Esophagus (tissue), 2 donors: Measurements from ENCODE around the gene C1orf50. TPM values are rescaled to one million over a fixed set of nuclear protein-coding genes. Genes with fewer than 3 reads are reported as not detected.
A peak's percentile ranks its signal among the peaks of the same experiment; 100 is the strongest.

Source experiments
- H3K27ac ChIP-seq, 2 donors: one replicate each; pipeline ENCODE4 v1.5.1; 2013; ENCODE audit warnings: low read depth in 2 of 2, mild to moderate bottlenecking in 2 of 2, inconsistent platforms in 1 of 2, low read length in 1 of 2, moderate library complexity in 1 of 2
- H3K27me3 ChIP-seq, 2 donors: one replicate each; pipeline ENCODE4 v1.6.1; 2013; ENCODE audit warnings: low read length in 2 of 2, control low read depth in 1 of 2, mild to moderate bottlenecking in 1 of 2; ENCODE audit not compliant: insufficient read depth in 2 of 2, control insufficient read depth in 1 of 2
- H3K36me3 ChIP-seq, 2 donors: one replicate each; pipeline ENCODE4 v1.6.1; 2013; ENCODE audit warnings: low read length in 1 of 2; ENCODE audit not compliant: control insufficient read depth in 2 of 2, insufficient read depth in 2 of 2
- H3K4me1 ChIP-seq, 2 donors: one replicate each; pipeline ENCODE4 v1.6.1; 2013; ENCODE audit warnings: low read length in 1 of 2; ENCODE audit not compliant: control insufficient read depth in 2 of 2, insufficient read depth in 2 of 2
- H3K4me3 ChIP-seq, 2 donors: one replicate each; pipeline ENCODE4 v1.5.1; 2013; ENCODE audit warnings: low read length in 2 of 2, mild to moderate bottlenecking in 2 of 2, low read depth in 1 of 2, moderate library complexity in 1 of 2
- H3K9me3 ChIP-seq, 2 donors: one replicate each; pipeline ENCODE4 v1.6.1; 2013; ENCODE audit warnings: mild to moderate bottlenecking in 2 of 2, low read depth in 1 of 2, low read length in 1 of 2, moderate library complexity in 1 of 2; ENCODE audit not compliant: control insufficient read depth in 2 of 2, insufficient read depth in 1 of 2
- WGBS, 2 donors: extraction: QIAGEN DNeasy Blood & Tissue Kit; methylation state at CpG; one replicate each; pipeline ENCODE4 v1.1.7; 2013; 5-methylcytosine and 5-hydroxymethylcytosine counted together
- polyA plus RNA-seq, 2 donors: library from polyadenylated mRNA; stranded (reverse); fragments of 200-250 nt; gene quantifications; one replicate each; pipeline ENCODE4 v1.2.3, GENCODE V29; 2013
- donor health status: healthy with polysubstance abuse.
- donor health status: Bipolar disorder and iron deficiency.

The C1orf50 gene
- polyA plus RNA-seq, 2 donors: 2.5 to 3.8 TPM

GRCh38 chr1:42738678-42739226, 28.3 kb upstream of the C1orf50 start:
- H3K4me3 ChIP-seq: no peak overlapping the region
- no peaks in the 10 kb centered on the region for H3K36me3 ChIP-seq
- no peaks in the 10 kb centered on the region for H3K9me3 ChIP-seq
- WGBS, 2 donors: 73 to 74% methylated on average over 7 to 8 of the region's 8 CpGs
- no peaks in the 10 kb centered on the region for H3K27me3 ChIP-seq
- peaks cover 4 to 30% of the 10 kb centered on the region in 2 donors for H3K4me1 ChIP-seq
- no peak overlapping the region for H3K27ac ChIP-seq

- Histone ChIP-seq H3K4me1 (peaks cover 4 to 30% of the 10 kb centered on the region in 2 donors), H3K4me3 (no peak within 1 kb of the TSS), H3K27me3 (no peaks in the 10 kb centered on the region), H3K9me3 (no peaks in the 10 kb centered on the region), H3K36me3 (no peaks in the 10 kb centered on the region), H3K27ac (no peak within 1 kb of the TSS)
- WGBS, 2 donors: 68 to 69% methylated on average over 24 to 27 of the region's 27 CpGs
Measured at GRCh38 chr1:42739753-42740700, 27.0 kb upstream of the C1orf50 start, which contains the start of gene CLDN19. CLDN19 (minus strand) TSS chr1:42740236; CDS start chr1:42740063, 173 bp downstream.

GRCh38 chr1:42740851-42741580, 26.0 kb upstream of the C1orf50 start:
- Histone ChIP-seq H3K4me1 (peaks cover 4 to 30% of the 10 kb centered on the region in 2 donors), H3K27me3 (no peaks in the 10 kb centered on the region), H3K9me3 (no peaks in the 10 kb centered on the region), H3K27ac (no peak overlapping the region), H3K36me3 (no peaks in the 10 kb centered on the region), H3K4me3 (no peak overlapping the region)
- 70 to 71% methylated on average over 18 to 19 of the region's 19 CpGs for WGBS, 2 donors

GRCh38 chr1:42741706-42742105, 25.3 kb upstream of the C1orf50 start:
- WGBS, 2 donors: 90 to 95% methylated on average over 4 of the region's 4 CpGs
- no peaks in the 10 kb centered on the region for H3K36me3 ChIP-seq
- H3K27ac ChIP-seq: no peak overlapping the region
- H3K9me3 ChIP-seq: no peaks in the 10 kb centered on the region
- H3K27me3 ChIP-seq: no peaks in the 10 kb centered on the region
- no peak overlapping the region for H3K4me3 ChIP-seq
- peaks cover 4 to 24% of the 10 kb centered on the region in 2 donors for H3K4me1 ChIP-seq

- H3K27me3 ChIP-seq: no peaks in the 10 kb centered on the region
- H3K36me3 ChIP-seq: no peaks in the 10 kb centered on the region
- no peaks in the 10 kb centered on the region for H3K9me3 ChIP-seq
- peaks cover 4 to 20% of the 10 kb centered on the region in 2 donors for H3K4me1 ChIP-seq
- no peak overlapping the region for H3K27ac ChIP-seq
- no peak overlapping the region for H3K4me3 ChIP-seq
- 78 to 81% methylated on average over 8 of the region's 8 CpGs for WGBS, 2 donors
Measured at GRCh38 chr1:42742141-42742540, 24.9 kb upstream of the C1orf50 start.

GRCh38 chr1:42742617-42743316, 24.3 kb upstream of the C1orf50 start:
- Histone ChIP-seq H3K36me3 (no peaks in the 10 kb centered on the region), H3K27ac (peak overlapping the region; percentile 26 to 33), H3K9me3 (no peaks in the 10 kb centered on the region), H3K4me3 (no peak overlapping the region), H3K27me3 (no peaks in the 10 kb centered on the region), H3K4me1 (peaks cover 4 to 17% of the 10 kb centered on the region in 2 donors)
- 53 to 62% methylated on average over 9 of the region's 9 CpGs for WGBS, 2 donors

GRCh38 chr1:42743317-42744147, 23.5 kb upstream of the C1orf50 start:
- H3K36me3 ChIP-seq: peaks cover 0 to 2% of the 10 kb centered on the region in 2 donors
- H3K9me3 ChIP-seq: no peaks in the 10 kb centered on the region
- peak overlapping the region; percentile 26 to 33 for H3K27ac ChIP-seq
- WGBS, 2 donors: 64 to 68% methylated on average over 21 of the region's 21 CpGs
- no peak overlapping the region for H3K4me3 ChIP-seq
- no peaks in the 10 kb centered on the region for H3K27me3 ChIP-seq
- peaks cover 4 to 15% of the 10 kb centered on the region in 2 donors for H3K4me1 ChIP-seq

GRCh38 chr1:42744148-42744413, 23.0 kb upstream of the C1orf50 start:
- Histone ChIP-seq H3K36me3 (peaks cover 0 to 6% of the 10 kb centered on the region in 2 donors), H3K4me3 (no peak overlapping the region), H3K27ac (no peak overlapping the region), H3K9me3 (no peaks in the 10 kb centered on the region), H3K27me3 (no peaks in the 10 kb centered on the region), H3K4me1 (peaks cover 4 to 16% of the 10 kb centered on the region in 2 donors)
- 94 to 96% methylated on average over 9 of the region's 9 CpGs for WGBS, 2 donors
